HL-60 (cell line): Measurements from ENCODE around the gene RPS6KA3.

Experiments
- DNase-seq, 2 experiments: peaks; one replicate each; pipeline ENCODE4 v3.0.0-alpha.2; 2010 to 2020; ENCODE audit warnings: low read depth in 1 of 2, low spot score in 1 of 2
- H3K27ac ChIP-seq: fragments of 250-450 bp; sonication (Bioruptor Pico); replicated peaks from 2 replicates; pipeline ENCODE4 v1.5.1; 2020; ENCODE audit warnings: mild to moderate bottlenecking, moderate library complexity
- H3K27me3 ChIP-seq: fragments of 250-450 bp; sonication (Bioruptor Pico); 2 replicates; pipeline ENCODE4 v1.5.1; 2021; ENCODE audit warnings: mild to moderate bottlenecking, moderate library complexity; ENCODE audit not compliant: insufficient read depth, poor library complexity, severe bottlenecking
- H3K4me3 ChIP-seq: replicated peaks from 2 replicates; pipeline ENCODE4 v1.5.1; 2011; ENCODE audit warnings: mild to moderate bottlenecking, control low read depth, low read length; ENCODE audit not compliant: insufficient read depth
- GABPA ChIP-seq: IDR thresholded peaks from 2 replicates; pipeline ENCODE4 v1.6.1; 2012; ENCODE audit warnings: low read depth
- POLR2AphosphoS5 ChIP-seq: IDR thresholded peaks from 2 replicates; pipeline ENCODE4 v1.6.1; 2012; ENCODE audit warnings: low read depth
- SPI1 ChIP-seq: IDR thresholded peaks from 2 replicates; pipeline ENCODE4 v1.6.1; 2012; ENCODE audit warnings: low read depth, mild to moderate bottlenecking, borderline replicate concordance
- TF ChIP-seq, protein P1 (sequence below): IDR thresholded peaks from 2 replicates; pipeline ENCODE4 v1.6.1; 2012; ENCODE audit warnings: low read depth; ENCODE audit not compliant: insufficient replicate concordance
- TF ChIP-seq, protein P2 (sequence below): IDR thresholded peaks from one replicate; pipeline ENCODE4 v1.5.1; 2011; ENCODE audit warnings: low read length, control low read depth, inconsistent platforms; ENCODE audit not compliant: insufficient read depth

RPS6KA3 gene

DNA sequence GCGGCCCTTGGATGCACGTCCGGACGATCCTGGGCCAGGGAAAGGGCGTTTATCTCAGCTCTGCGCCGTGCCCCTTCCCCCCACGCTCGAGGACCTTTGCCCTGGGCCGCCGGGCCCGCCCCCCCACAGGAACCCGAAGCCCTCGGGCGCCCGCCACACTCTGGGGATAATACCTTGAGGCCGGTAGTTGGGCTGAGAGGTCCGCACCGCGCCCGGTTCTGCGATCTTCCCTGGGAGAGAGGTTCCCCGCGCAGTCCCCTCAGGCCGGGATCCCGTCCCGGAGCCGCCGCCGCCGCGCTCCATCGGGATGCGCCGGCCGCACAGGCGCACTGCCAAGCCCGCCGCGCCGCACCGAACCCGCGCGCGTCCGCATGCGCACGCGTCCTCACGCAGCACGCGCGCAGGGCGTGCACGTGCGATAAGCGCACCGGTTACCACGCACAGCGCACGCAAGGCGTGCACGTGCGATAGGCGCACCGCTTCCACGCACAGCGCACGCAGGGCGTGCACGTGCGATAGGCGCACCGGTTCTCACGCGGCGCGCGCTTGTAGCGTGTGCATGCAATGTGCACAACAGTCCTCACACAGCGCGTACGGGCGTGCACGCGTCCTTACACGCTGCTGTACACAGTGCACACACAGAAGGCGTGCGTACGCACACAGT is 150.0 kb downstream of the RPS6KA3 start, which contains the start of gene MAP7D2:
MAP7D2 (minus strand) TSS at position 331 of the 664 bp plus-strand sequence; CDS start at position 303, 28 bp downstream.
- DNase-seq = peak in 1 of 2 experiments; percentile 7
- H3K27ac ChIP-seq = no peak within 1 kb of the TSS
- TF ChIP-seq, protein P1, sequence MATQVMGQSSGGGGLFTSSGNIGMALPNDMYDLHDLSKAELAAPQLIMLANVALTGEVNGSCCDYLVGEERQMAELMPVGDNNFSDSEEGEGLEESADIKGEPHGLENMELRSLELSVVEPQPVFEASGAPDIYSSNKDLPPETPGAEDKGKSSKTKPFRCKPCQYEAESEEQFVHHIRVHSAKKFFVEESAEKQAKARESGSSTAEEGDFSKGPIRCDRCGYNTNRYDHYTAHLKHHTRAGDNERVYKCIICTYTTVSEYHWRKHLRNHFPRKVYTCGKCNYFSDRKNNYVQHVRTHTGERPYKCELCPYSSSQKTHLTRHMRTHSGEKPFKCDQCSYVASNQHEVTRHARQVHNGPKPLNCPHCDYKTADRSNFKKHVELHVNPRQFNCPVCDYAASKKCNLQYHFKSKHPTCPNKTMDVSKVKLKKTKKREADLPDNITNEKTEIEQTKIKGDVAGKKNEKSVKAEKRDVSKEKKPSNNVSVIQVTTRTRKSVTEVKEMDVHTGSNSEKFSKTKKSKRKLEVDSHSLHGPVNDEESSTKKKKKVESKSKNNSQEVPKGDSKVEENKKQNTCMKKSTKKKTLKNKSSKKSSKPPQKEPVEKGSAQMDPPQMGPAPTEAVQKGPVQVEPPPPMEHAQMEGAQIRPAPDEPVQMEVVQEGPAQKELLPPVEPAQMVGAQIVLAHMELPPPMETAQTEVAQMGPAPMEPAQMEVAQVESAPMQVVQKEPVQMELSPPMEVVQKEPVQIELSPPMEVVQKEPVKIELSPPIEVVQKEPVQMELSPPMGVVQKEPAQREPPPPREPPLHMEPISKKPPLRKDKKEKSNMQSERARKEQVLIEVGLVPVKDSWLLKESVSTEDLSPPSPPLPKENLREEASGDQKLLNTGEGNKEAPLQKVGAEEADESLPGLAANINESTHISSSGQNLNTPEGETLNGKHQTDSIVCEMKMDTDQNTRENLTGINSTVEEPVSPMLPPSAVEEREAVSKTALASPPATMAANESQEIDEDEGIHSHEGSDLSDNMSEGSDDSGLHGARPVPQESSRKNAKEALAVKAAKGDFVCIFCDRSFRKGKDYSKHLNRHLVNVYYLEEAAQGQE = no peak
- TF ChIP-seq, protein P2, sequence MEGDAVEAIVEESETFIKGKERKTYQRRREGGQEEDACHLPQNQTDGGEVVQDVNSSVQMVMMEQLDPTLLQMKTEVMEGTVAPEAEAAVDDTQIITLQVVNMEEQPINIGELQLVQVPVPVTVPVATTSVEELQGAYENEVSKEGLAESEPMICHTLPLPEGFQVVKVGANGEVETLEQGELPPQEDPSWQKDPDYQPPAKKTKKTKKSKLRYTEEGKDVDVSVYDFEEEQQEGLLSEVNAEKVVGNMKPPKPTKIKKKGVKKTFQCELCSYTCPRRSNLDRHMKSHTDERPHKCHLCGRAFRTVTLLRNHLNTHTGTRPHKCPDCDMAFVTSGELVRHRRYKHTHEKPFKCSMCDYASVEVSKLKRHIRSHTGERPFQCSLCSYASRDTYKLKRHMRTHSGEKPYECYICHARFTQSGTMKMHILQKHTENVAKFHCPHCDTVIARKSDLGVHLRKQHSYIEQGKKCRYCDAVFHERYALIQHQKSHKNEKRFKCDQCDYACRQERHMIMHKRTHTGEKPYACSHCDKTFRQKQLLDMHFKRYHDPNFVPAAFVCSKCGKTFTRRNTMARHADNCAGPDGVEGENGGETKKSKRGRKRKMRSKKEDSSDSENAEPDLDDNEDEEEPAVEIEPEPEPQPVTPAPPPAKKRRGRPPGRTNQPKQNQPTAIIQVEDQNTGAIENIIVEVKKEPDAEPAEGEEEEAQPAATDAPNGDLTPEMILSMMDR = no peak
- TF ChIP-seq SPI1 = no peak
- no peak for TF ChIP-seq POLR2AphosphoS5
- TF ChIP-seq GABPA = no peak
- H3K4me3 ChIP-seq = peak within 1 kb of the TSS; percentile 32
- H3K27me3 ChIP-seq = no peaks in the 10 kb centered on the region

DNA sequence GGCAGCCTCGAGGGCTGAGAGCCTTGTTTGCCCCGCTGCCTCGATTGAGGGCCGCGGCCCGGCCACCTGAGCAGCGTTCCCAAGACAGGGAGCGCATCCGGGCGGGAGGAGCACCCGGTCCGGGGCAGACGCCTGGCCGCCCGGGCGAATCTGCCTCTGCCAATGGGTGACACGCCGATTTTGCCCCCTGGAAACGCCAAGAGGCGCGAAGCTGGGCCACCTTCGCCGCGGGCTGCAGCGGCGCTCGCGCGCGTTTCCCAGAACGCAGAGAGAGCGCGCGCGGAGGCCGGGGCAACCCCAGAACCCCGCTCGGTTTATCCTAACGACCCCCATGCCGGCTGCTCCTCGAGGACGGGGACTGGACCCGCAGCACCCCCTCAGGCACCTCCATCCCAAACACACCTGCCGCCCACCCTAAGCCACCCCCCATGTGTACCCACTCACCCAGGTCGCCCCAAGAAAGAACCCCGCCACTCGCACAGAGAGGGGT is 150.6 kb downstream of the RPS6KA3 start:
- TF ChIP-seq POLR2AphosphoS5 (no peak), SPI1 (no peak), GABPA (no peak)
- TF ChIP-seq, protein P2 = no peak
- TF ChIP-seq, protein P1 = no peak
- H3K4me3 ChIP-seq = peak overlapping the region; percentile 32

DNA sequence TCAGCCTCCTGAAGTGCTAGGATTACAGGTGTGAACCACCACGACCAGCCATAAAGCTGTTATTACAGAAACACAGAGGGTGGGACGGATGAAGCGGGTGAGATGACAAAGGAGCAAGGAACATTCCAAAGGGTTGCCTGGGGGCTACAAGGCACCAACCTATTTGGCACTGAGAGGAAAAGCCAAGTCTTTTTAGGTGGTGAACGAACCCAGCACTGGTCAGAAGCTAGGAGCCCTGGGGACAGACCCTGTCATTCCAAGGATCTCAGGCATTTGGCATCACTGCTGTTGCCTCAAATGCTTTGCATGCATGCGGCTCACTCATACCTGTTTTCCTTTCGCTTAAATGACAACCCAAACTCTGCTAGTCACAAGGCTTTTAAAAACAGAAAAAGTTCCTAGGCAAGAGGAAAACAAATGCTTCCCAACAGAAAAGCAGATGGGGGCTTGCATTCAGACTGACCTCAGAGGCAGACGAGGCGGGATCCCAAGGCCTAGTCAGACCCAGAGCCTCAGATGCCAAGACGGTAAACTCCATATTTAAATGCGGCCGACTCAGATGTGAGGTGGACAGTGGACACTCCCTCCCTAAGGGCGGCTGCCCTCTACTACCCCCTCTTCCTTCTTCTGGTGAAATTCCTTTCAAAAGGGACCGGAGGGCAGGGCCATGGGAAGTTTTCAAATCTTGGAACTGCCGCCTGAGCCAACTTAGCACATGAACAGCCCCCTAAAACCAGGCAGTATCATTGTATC is 154.5 kb downstream of the RPS6KA3 start:
- DNase-seq = no peak
- H3K27ac ChIP-seq = no peak overlapping the region
- no peak overlapping the region for H3K4me3 ChIP-seq
- no peaks in the 10 kb centered on the region for H3K27me3 ChIP-seq
- TF ChIP-seq, protein P2 = no peak
- TF ChIP-seq, protein P1 = no peak
- TF ChIP-seq GABPA (no peak), POLR2AphosphoS5 (no peak), SPI1 (no peak)

More for the DNA sequence above, 150.6 kb downstream of the RPS6KA3 start:
- no peak for DNase-seq
- no peaks in the 10 kb centered on the region for H3K27me3 ChIP-seq
- H3K27ac ChIP-seq = no peak overlapping the region
